Erythroblast (primary cell): ENCODE measurements around the gene CYBRD1.

Experiments used
- GATA1 ChIP-seq: IDR thresholded peaks from 2 replicates; pipeline ENCODE4 v1.6.1; 2011; ENCODE audit warnings: low read depth, mild to moderate bottlenecking, control low read depth, low read length, moderate library complexity
- POLR2A ChIP-seq: IDR thresholded peaks from 2 replicates; pipeline ENCODE4 v1.6.1; 2011; ENCODE audit warnings: mild to moderate bottlenecking, low read length

DNA sequence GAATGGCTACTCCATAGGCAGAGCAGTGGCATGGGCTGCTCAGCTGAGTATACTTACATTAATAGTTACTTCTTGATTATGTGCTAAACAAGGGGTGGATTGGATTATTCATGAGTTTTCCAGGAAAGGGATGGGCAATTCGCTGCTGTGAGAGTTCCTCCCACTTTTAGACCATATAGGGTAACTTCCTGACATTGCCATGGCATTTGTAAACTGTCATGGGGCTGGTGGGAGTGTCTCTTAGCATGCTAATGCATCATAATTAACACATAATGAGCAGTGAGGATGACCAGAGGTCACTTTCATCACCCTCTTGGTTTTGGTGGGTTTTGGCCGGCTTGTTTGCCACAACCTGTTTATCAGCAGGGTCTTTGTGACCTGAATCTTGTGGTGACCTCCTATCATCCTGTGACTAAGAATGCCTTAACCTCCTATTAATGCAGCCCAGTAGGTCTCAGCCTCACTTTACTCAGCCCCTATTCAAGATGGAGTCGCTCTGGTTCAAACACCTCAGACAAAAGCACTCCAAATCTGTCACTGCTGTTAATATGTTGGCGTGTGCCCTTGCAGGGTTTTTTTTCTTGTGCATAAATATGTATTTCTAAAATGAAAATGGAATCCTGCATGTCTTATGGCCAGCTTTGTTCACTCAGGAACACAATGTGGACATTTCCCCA is 56.0 kb downstream of the CYBRD1 start:
- no peak for TF ChIP-seq POLR2A
- no peak for TF ChIP-seq GATA1
